PC-3 (cell line): ENCODE results near the gene PLXNB2. TPM values are rescaled to one million over a fixed set of nuclear protein-coding genes. Genes with fewer than 3 reads are reported as not detected.

ENCODE experiments used
- ATAC-seq: fragments of 200-7000 bp; cut with Tn5 transposase; 2 replicates; pipeline ENCODE4 v1.9.1; 2020; ENCODE audit warnings: mild to moderate bottlenecking, moderate library complexity
- BruUV-seq: library from RNA; stranded (reverse); fragments of 400-500 nt; replicated peaks from 2 replicates; lab custom pipeline; 2021; lab: Mats Ljungman, UMichigan
- CTCF ChIA-PET: fragments of 300-600 bp; sonication (Branson Sonifier 250); formaldehyde crosslinking; loops from one replicate; lab custom pipeline; 2022; ENCODE audit warnings: antibody characterized with exemption; lab: Charles Lee
- POLR2A ChIA-PET: fragments of 300-600 bp; sonication (Branson Sonifier 250); formaldehyde crosslinking; loops from one replicate; lab custom pipeline; 2022; ENCODE audit warnings: antibody characterized with exemption; ENCODE audit not compliant: unreplicated experiment; lab: Charles Lee
- DNase-seq: peaks from one replicate; pipeline ENCODE4 v3.0.0-alpha.2; 2015
- H2AFZ ChIP-seq: fragments of 300-600 bp; sonication (generic); 2 replicates; pipeline ENCODE4 v1.6.0; 2016; ENCODE audit warnings: antibody characterized with exemption, low read length
- H3F3A ChIP-seq: fragments of 300-600 bp; sonication (generic); one replicate; pipeline ENCODE4 v1.6.0; 2017; ENCODE audit warnings: antibody characterized with exemption, low read length, control low read depth, mild to moderate bottlenecking; ENCODE audit not compliant: unreplicated experiment
- H3K27ac ChIP-seq: fragments of 300-600 bp; sonication (generic); 2 replicates; pipeline ENCODE4 v1.5.1; 2016; ENCODE audit warnings: mild to moderate bottlenecking, low read length
- H3K27me3 ChIP-seq: fragments of 300-600 bp; sonication (generic); 2 replicates; pipeline ENCODE4 v1.6.1; 2016; ENCODE audit warnings: low read length, mixed read lengths
- H3K36me3 ChIP-seq: fragments of 300-600 bp; sonication (generic); 2 replicates; pipeline ENCODE4 v1.6.1; 2016; ENCODE audit warnings: low read depth, mixed run types, low read length, mixed read lengths
- H3K4me1 ChIP-seq: fragments of 300-600 bp; sonication (generic); 2 replicates; pipeline ENCODE4 v1.5.1; 2016; ENCODE audit warnings: low read length; ENCODE audit not compliant: insufficient read depth
- H3K4me2 ChIP-seq: fragments of 300-600 bp; sonication (generic); 2 replicates; pipeline ENCODE4 v1.6.0; 2016; ENCODE audit warnings: low read length
- H3K4me3 ChIP-seq: fragments of 300-600 bp; sonication (generic); 2 replicates; pipeline ENCODE4 v1.5.1; 2016; ENCODE audit warnings: mild to moderate bottlenecking, low read length, mixed read lengths
- H3K79me2 ChIP-seq: fragments of 300-600 bp; sonication (generic); 2 replicates; pipeline ENCODE4 v1.6.1; 2017; ENCODE audit warnings: low read length, mixed read lengths
- H3K9ac ChIP-seq: fragments of 300-600 bp; sonication (generic); 2 replicates; pipeline ENCODE4 v1.6.0; 2016; ENCODE audit warnings: mild to moderate bottlenecking, low read length
- H3K9me2 ChIP-seq: fragments of 300-600 bp; sonication (generic); replicated peaks from 2 replicates; pipeline ENCODE4 v1.6.1; 2016; ENCODE audit warnings: mixed run types, low read length, mixed read lengths
- H3K9me3 ChIP-seq: fragments of 300-600 bp; sonication (generic); 2 replicates; pipeline ENCODE4 v1.6.1; 2016; ENCODE audit warnings: low read length, mixed read lengths
- H4K20me1 ChIP-seq: fragments of 300-600 bp; sonication (generic); 2 replicates; pipeline ENCODE4 v1.6.1; 2016; ENCODE audit warnings: low read length, mixed read lengths
- EZH2 ChIP-seq: fragments of 300-600 bp; sonication (generic); IDR thresholded peaks from one replicate; pipeline ENCODE4 v1.6.1; 2017; ENCODE audit warnings: antibody characterized with exemption, mild to moderate bottlenecking, low read length; ENCODE audit not compliant: unreplicated experiment
- EZH2phosphoT487 ChIP-seq: fragments of 300-600 bp; sonication (generic); IDR thresholded peaks from 2 replicates; pipeline ENCODE4 v1.6.1; 2018; ENCODE audit warnings: mild to moderate bottlenecking, antibody characterized with exemption, low read length, borderline replicate concordance
- intact Hi-C: fragments of 100-400 bp; cut with micrococcal nuclease; formaldehyde crosslinking; loops from 2 replicates; pipeline ENCODE4 v1.9.0; 2023
- total RNA-seq: library from RNA; depleted of rRNA; stranded (reverse); fragments of >200 nt; gene quantifications from 2 replicates; pipeline ENCODE4 v1.2.3, GENCODE V29; 2014
- TF ChIP-seq, protein P1 (sequence below): fragments of 300-600 bp; sonication (generic); conservative IDR thresholded peaks from 2 replicates; pipeline ENCODE4 v1.5.1; 2017; ENCODE audit warnings: antibody characterized with exemption, low read depth, mild to moderate bottlenecking, low read length

Gene PLXNB2
- total RNA-seq, 1 experiment from 2014 or later: 68.2 TPM

DNA sequence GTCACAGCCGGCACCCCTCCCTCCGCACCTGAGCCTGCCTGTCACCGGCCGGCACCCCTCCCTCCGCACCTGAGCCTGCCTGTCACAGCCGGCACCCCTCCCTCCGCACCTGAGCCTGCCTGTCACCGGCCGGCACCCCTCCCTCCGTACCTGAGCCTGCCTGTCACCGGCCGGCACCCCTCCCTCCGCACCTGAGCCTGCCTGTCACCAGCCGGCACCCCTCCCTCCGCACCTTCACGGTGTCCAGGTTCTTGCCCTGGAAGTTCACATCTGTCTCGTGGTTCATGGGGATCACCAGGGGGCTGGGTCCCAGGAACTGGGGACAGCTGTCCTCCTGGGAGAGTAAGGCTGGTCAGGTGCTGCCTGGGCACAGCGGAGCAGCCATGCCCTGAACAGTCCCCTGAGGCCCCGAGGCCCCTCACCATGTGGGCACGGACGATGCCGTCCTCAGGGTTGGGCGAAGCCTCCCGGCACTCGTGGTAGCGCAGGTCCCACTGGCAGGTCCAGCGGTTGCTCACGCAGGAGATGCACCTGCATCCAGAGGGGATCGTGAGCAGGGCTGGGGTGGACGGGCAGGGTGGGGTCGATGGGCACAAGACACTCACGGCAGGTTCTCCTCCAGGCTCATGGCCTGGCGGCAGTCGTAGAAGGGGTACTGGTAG lies 21.7 kb downstream of the PLXNB2 start:
- CTCF ChIA-PET: no interaction called here
- Histone ChIP-seq H3K4me3 (no peak overlapping the region), H3K9me2 (no peaks in the 10 kb centered on the region), H3K4me2 (no peak overlapping the region), H3K4me1 (peaks cover 16% of the 10 kb centered on the region), H3K9me3 (no peaks in the 10 kb centered on the region), H3F3A (no peaks in the 10 kb centered on the region), H3K79me2 (peaks cover 26% of the 10 kb centered on the region), H3K27me3 (no peaks in the 10 kb centered on the region), H3K9ac (no peak overlapping the region), H3K27ac (no peak overlapping the region), H2AFZ (no peak overlapping the region), H3K36me3 (peaks cover 13% of the 10 kb centered on the region; the same call in 1 of the 2 replicates), H4K20me1 (no peaks in the 10 kb centered on the region)
- TF ChIP-seq, protein P1, sequence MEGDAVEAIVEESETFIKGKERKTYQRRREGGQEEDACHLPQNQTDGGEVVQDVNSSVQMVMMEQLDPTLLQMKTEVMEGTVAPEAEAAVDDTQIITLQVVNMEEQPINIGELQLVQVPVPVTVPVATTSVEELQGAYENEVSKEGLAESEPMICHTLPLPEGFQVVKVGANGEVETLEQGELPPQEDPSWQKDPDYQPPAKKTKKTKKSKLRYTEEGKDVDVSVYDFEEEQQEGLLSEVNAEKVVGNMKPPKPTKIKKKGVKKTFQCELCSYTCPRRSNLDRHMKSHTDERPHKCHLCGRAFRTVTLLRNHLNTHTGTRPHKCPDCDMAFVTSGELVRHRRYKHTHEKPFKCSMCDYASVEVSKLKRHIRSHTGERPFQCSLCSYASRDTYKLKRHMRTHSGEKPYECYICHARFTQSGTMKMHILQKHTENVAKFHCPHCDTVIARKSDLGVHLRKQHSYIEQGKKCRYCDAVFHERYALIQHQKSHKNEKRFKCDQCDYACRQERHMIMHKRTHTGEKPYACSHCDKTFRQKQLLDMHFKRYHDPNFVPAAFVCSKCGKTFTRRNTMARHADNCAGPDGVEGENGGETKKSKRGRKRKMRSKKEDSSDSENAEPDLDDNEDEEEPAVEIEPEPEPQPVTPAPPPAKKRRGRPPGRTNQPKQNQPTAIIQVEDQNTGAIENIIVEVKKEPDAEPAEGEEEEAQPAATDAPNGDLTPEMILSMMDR: no peak
- TF ChIP-seq EZH2phosphoT487 (no peak), EZH2 (no peak)
- DNase-seq (no peak), ATAC-seq (no peak)
- no TSS peak for BruUV-seq
- POLR2A ChIA-PET: no interaction called here
- intact Hi-C loops: no loop called here

DNA sequence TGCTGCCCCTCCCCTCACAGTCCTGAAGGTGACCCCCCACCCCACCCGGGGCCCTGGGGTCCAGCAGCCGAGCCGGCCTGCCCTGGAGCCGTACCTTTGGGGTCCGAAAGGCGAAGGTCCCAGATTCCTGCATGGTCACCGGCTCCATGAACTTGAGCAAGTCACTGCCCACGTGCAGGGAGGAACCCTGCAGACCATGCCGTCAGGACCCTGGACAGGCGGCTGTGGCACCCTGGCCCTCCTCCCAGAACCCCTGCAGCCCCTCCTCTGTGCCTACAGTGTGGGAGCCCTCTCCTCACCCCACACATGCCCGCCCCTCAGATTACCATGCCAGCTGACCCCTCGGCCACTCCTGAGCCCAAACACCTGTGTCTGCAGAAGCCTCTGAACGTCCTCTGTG lies 23.0 kb downstream of the PLXNB2 start:
- CTCF ChIA-PET: no interaction called here
- intact Hi-C loops: no loop called here

DNA sequence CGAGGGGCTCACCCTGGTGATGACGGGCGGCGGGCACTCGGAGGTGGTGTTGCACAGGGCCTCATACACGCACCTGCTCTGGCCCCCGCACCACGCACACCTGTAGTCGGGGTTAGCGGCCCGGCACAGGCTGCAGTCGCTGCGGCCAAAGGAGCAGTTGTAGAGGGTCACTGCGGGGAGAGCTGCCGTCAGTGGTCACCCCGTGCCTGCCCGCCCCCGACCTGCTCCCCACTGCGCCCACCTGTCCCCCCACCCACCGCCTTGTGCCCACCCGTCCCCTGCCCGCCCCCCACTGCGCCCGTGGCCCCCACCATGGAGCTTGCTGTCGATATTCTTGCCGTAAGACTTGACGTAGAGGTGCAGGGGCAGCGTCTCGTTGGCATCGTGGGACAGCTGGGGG lies 23.6 kb downstream of the PLXNB2 start:
- Histone ChIP-seq H3K4me1 (peaks cover 16% of the 10 kb centered on the region), H3F3A (no peaks in the 10 kb centered on the region), H3K4me3 (no peak overlapping the region), H3K27ac (no peak overlapping the region), H3K9me3 (no peaks in the 10 kb centered on the region), H4K20me1 (no peaks in the 10 kb centered on the region), H3K9ac (no peak overlapping the region), H3K9me2 (no peaks in the 10 kb centered on the region), H2AFZ (no peak overlapping the region), H3K79me2 (peaks cover 13% of the 10 kb centered on the region), H3K4me2 (no peak overlapping the region), H3K27me3 (no peaks in the 10 kb centered on the region), H3K36me3 (peaks cover 13% of the 10 kb centered on the region; the same call in 1 of the 2 replicates)
- no peak for ATAC-seq
- intact Hi-C loops: no loop called here
- POLR2A ChIA-PET: no interaction called here
- no TSS peak for BruUV-seq
- CTCF ChIA-PET: no interaction called here
- no peak for DNase-seq
- TF ChIP-seq, protein P1: no peak
- no peak for TF ChIP-seq EZH2phosphoT487
- TF ChIP-seq EZH2: no peak

More for the DNA sequence above, 23.0 kb downstream of the PLXNB2 start:
- Histone ChIP-seq H3K9me3 (no peaks in the 10 kb centered on the region), H3K4me1 (peaks cover 16% of the 10 kb centered on the region), H3K79me2 (peaks cover 15% of the 10 kb centered on the region), H3K27me3 (no peaks in the 10 kb centered on the region), H3K36me3 (peaks cover 13% of the 10 kb centered on the region; the same call in 1 of the 2 replicates), H3F3A (no peaks in the 10 kb centered on the region), H3K4me2 (no peak overlapping the region), H4K20me1 (no peaks in the 10 kb centered on the region), H3K9ac (no peak overlapping the region), H3K27ac (no peak overlapping the region), H3K4me3 (no peak overlapping the region), H2AFZ (no peak overlapping the region), H3K9me2 (no peaks in the 10 kb centered on the region)
- ATAC-seq (no peak), DNase-seq (no peak)
- POLR2A ChIA-PET: no interaction called here
- no TSS peak for BruUV-seq
- TF ChIP-seq, protein P1: no peak
- TF ChIP-seq EZH2phosphoT487 (no peak), EZH2 (no peak)
